Measurements from ENCODE around the gene MICB. TPM values are rescaled to one million over a fixed set of nuclear protein-coding genes. Genes with fewer than 3 reads are reported as not detected.

The MICB gene
- total RNA-seq, 1 donor from 2014 or later = 2.1 TPM

- peak; percentile 85 for DNase-seq (ENCODE audit: low read depth)
Observed at GRCh38 chr6:31559958-31560696, 62.2 kb downstream of the MICB start.

DNA sequence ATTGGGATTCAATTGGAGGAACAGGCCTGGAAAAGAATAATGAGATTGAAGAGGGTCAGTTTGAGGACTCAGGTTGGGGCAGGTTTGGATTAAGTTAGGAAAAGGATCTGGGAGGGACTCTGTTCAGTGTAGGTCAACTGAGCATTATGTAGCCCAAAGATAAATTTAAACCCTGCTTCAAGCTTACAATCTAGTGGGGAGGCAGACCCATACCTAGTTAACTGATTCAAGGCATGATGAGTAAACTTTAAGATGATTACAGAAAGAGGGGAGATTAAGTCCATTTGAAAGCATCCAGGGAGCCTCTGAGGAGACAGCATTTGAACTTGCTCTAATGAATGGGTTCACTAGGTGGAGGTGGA is 62.7 kb downstream of the MICB start:
- DNase-seq (ENCODE audit: low read depth) = no peak

Other genes with a start within 250 kb of the MICB start
- gene HLA-C, start 226.1 kb upstream of the MICB start, total RNA-seq = 348 and 447 TPM in 2 replicates
- 137 and 270 TPM in 2 replicates for gene HLA-B, start 141.0 kb upstream of the MICB start, total RNA-seq
- gene MICA, start 94.5 kb upstream of the MICB start, total RNA-seq = 32.5 and 55.9 TPM in 2 replicates
- gene MCCD1, start 30.8 kb downstream of the MICB start, total RNA-seq = not detected in 2 replicates
- 290 and 382 TPM in 2 replicates for gene DDX39B, start 43.9 kb downstream of the MICB start, total RNA-seq
- 4.8 and 8.5 TPM in 2 replicates for gene ATP6V1G2, start 48.5 kb downstream of the MICB start, total RNA-seq
- 26.1 and 28.3 TPM in 2 replicates for gene NFKBIL1, start 49.5 kb downstream of the MICB start, total RNA-seq
- not detected in 2 replicates for gene LTA, start 74.1 kb downstream of the MICB start, total RNA-seq
- gene TNF, start 77.4 kb downstream of the MICB start, total RNA-seq = not detected in 2 replicates
- 0.40 TPM in 1 of 2 replicates, not detected in the other for gene LTB, start 84.3 kb downstream of the MICB start, total RNA-seq
- not detected in 2 replicates for gene LST1, start 88.1 kb downstream of the MICB start, total RNA-seq
- gene NCR3, start 94.9 kb downstream of the MICB start, total RNA-seq = not detected in 2 replicates
- gene AIF1, start 117.1 kb downstream of the MICB start, total RNA-seq = not detected in 2 replicates
- 77.2 and 85.9 TPM in 2 replicates for gene PRRC2A, start 122.6 kb downstream of the MICB start, total RNA-seq
- 271 and 307 TPM in 2 replicates for gene BAG6, start 154.5 kb downstream of the MICB start, total RNA-seq
- gene APOM, start 157.7 kb downstream of the MICB start, total RNA-seq = 2.9 and 4.2 TPM in 2 replicates
- gene C6orf47, start 162.6 kb downstream of the MICB start, total RNA-seq = 20.6 and 24.0 TPM in 2 replicates
- 8.6 and 12.9 TPM in 2 replicates for gene GPANK1, start 166.9 kb downstream of the MICB start, total RNA-seq
- 211 and 248 TPM in 2 replicates for gene CSNK2B, start 167.9 kb downstream of the MICB start, total RNA-seq
- 2.9 and 4.0 TPM in 2 replicates for gene LY6G5B, start 171.8 kb downstream of the MICB start, total RNA-seq
- 2.7 and 3.4 TPM in 2 replicates for gene LY6G5C, start 182.9 kb downstream of the MICB start, total RNA-seq
- 58.9 and 66.0 TPM in 2 replicates for gene ABHD16A, start 205.2 kb downstream of the MICB start, total RNA-seq
- not detected in 2 replicates for gene LY6G6F, start 208.7 kb downstream of the MICB start, total RNA-seq
- gene LY6G6D, start 217.2 kb downstream of the MICB start, total RNA-seq = not detected in 2 replicates
- not detected in 2 replicates for gene LY6G6C, start 223.6 kb downstream of the MICB start, total RNA-seq
- gene MPIG6B, start 225.2 kb downstream of the MICB start, total RNA-seq = not detected in 2 replicates
- gene DDAH2, start 231.2 kb downstream of the MICB start, total RNA-seq = 120 and 142 TPM in 2 replicates
- gene CLIC1, start 238.4 kb downstream of the MICB start, total RNA-seq = 257 and 425 TPM in 2 replicates
- gene MSH5, start 241.9 kb downstream of the MICB start, total RNA-seq = 7.4 and 8.4 TPM in 2 replicates